CD4-positive, alpha-beta T cell treated with Interleukin-17A for 1 hour (primary cell): Measurements from ENCODE around the gene LGI2.

Experiments
- DNase-seq: peaks from one replicate; pipeline ENCODE4 v3.0.0-alpha.2; 2020

Gene LGI2

GRCh38 chr4:24991015-24991414, 39.7 kb downstream of the LGI2 start:
- no peak for DNase-seq

GRCh38 chr4:24989327-24989726, 41.4 kb downstream of the LGI2 start:
- DNase-seq, result no peak

GRCh38 chr4:24988776-24989175, 42.0 kb downstream of the LGI2 start:
- no peak for DNase-seq

- no peak for DNase-seq
Measured at GRCh38 chr4:24984602-24985532, 45.9 kb downstream of the LGI2 start.

- no peak for DNase-seq
Measured at GRCh38 chr4:24980740-24981139, 50.0 kb downstream of the LGI2 start.

- DNase-seq, result peak; percentile 61
Measured at GRCh38 chr4:24980064-24980690, 50.6 kb downstream of the LGI2 start.

GRCh38 chr4:24979554-24979953, 51.2 kb downstream of the LGI2 start:
- DNase-seq, result peak; percentile 3

GRCh38 chr4:24978291-24979075, 52.3 kb downstream of the LGI2 start:
- DNase-seq, result no peak

- DNase-seq, result no peak
Measured at GRCh38 chr4:24975510-24975909, 55.2 kb downstream of the LGI2 start.

- no peak for DNase-seq
Measured at GRCh38 chr4:24973747-24974601, 56.8 kb downstream of the LGI2 start.

- DNase-seq, result no peak
Measured at GRCh38 chr4:24973404-24973746, 57.4 kb downstream of the LGI2 start.

- DNase-seq, result no peak
Measured at GRCh38 chr4:24971192-24971591, 59.6 kb downstream of the LGI2 start.

- no peak for DNase-seq
Measured at GRCh38 chr4:24970635-24971034, 60.1 kb downstream of the LGI2 start.

- no peak for DNase-seq
Measured at GRCh38 chr4:24970191-24970590, 60.6 kb downstream of the LGI2 start.

GRCh38 chr4:24969486-24969885, 61.3 kb downstream of the LGI2 start:
- DNase-seq, result no peak

GRCh38 chr4:24968992-24969391, 61.8 kb downstream of the LGI2 start:
- DNase-seq, result no peak

- no peak for DNase-seq
Measured at GRCh38 chr4:24968278-24968677, 62.5 kb downstream of the LGI2 start.

GRCh38 chr4:24967346-24967745, 63.4 kb downstream of the LGI2 start:
- DNase-seq, result no peak

- no peak for DNase-seq
Measured at GRCh38 chr4:24966076-24966475, 64.7 kb downstream of the LGI2 start.

GRCh38 chr4:24965627-24966026, 65.1 kb downstream of the LGI2 start:
- no peak for DNase-seq

- no peak for DNase-seq
Measured at GRCh38 chr4:24963277-24963676, 67.5 kb downstream of the LGI2 start.

GRCh38 chr4:24957886-24958285, 72.9 kb downstream of the LGI2 start:
- no peak for DNase-seq

- DNase-seq, result no peak
Measured at GRCh38 chr4:24956763-24957162, 74.0 kb downstream of the LGI2 start.
